Esophagus muscularis mucosa (tissue), 3 donors: Measurements from ENCODE around the gene CD40.

Experiments
- POLR2A ChIP-seq: fragments of 450-650 bp; IDR thresholded peaks from one replicate; pipeline ENCODE4 v1.6.1; 2017; ENCODE audit warnings: antibody characterized with exemption, moderate library complexity, mild to moderate bottlenecking, low read depth
- POLR2AphosphoS5 ChIP-seq, 2 donors: sonication (generic); formaldehyde crosslinking; IDR thresholded peaks; one replicate each; pipeline ENCODE4 v1.6.1; 2017; ENCODE audit warnings: antibody characterized with exemption in 2 of 2
- TF ChIP-seq, protein P1 (sequence below), 3 experiments: fragments of 200-600 bp in 2 of 3; fragments of 450-650 bp in 1 of 3; sonication (generic) in 2 of 3; IDR thresholded peaks; one replicate each; pipeline ENCODE4 v1.5.1; 2017 to 2019; ENCODE audit warnings: antibody characterized with exemption in 3 of 3, mild to moderate bottlenecking in 2 of 3, moderate library complexity in 1 of 3

- TF ChIP-seq, protein P1, sequence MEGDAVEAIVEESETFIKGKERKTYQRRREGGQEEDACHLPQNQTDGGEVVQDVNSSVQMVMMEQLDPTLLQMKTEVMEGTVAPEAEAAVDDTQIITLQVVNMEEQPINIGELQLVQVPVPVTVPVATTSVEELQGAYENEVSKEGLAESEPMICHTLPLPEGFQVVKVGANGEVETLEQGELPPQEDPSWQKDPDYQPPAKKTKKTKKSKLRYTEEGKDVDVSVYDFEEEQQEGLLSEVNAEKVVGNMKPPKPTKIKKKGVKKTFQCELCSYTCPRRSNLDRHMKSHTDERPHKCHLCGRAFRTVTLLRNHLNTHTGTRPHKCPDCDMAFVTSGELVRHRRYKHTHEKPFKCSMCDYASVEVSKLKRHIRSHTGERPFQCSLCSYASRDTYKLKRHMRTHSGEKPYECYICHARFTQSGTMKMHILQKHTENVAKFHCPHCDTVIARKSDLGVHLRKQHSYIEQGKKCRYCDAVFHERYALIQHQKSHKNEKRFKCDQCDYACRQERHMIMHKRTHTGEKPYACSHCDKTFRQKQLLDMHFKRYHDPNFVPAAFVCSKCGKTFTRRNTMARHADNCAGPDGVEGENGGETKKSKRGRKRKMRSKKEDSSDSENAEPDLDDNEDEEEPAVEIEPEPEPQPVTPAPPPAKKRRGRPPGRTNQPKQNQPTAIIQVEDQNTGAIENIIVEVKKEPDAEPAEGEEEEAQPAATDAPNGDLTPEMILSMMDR (IDR thresholded peaks at IDR 0.05), result no peak
- TF ChIP-seq POLR2A (no peak), POLR2AphosphoS5 (IDR thresholded peaks at IDR 0.05) (no peak)
Measured at GRCh38 chr20:46121184-46121930, 3.2 kb downstream of the CD40 start.
